GM21619 (cell line): ENCODE measurements around the gene PPP6C.
A peak's percentile ranks its signal among the peaks of the same experiment; 100 is the strongest.
"Not testable (repeated sequence)": the region's sequence is repeated elsewhere in the genome, so short reads cannot be mapped to it uniquely, and the experiment has no call there.

Source experiments
- ATAC-seq: cut with Tn5 transposase; IDR thresholded peaks from one replicate; pipeline ENCODE4 v1.9.1; 2021; ENCODE audit not compliant: unreplicated experiment

PPP6C gene

DNA sequence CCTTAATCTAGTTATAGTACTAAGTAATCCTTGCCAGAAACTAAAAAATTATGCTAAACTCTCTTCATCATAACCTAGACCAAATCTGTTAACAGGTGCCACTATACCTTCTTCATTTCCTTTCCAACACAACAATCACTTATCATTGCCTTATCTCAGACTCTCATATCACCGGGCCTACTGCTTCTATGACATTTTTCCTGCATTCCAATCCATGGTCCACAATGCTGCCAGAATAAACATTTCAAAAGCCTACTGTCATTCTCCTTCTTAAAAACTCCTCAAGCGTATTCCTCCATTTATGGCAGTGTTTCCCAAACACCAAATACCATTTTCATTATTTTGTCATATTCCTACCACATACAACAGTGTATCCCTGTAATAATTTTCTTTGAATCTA is 6.5 kb downstream of the PPP6C start:
- ATAC-seq, result no peak

GRCh38 chr9:125181756-125182155 is 7.8 kb downstream of the PPP6C start:
- ATAC-seq, result not testable (repeated sequence)

GRCh38 chr9:125180876-125181275 is 8.7 kb downstream of the PPP6C start:
- ATAC-seq, result no peak

DNA sequence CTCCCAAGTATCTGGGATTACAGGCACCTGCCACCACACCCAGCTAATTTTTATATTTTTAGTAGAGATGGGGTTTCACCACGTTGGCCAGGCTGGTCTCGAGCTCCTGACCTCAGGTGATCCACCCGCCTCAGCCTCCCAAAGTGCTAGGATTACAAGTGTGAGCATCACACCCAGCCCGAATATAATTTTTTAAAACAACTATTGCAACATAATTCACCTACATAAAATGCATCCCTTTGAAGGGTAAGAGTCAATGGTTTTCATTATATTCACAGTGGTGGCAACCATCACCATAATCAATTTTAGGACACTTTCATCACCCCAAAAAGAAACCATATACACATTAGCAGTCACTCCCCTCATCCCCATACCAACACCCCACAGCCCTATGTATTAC is 9.8 kb downstream of the PPP6C start:
- not testable (repeated sequence) for ATAC-seq

- no peak for ATAC-seq
These were observed 11.7 kb downstream of the PPP6C start for GRCh38 chr9:125177888-125178287.

GRCh38 chr9:125176636-125177035 is 13.0 kb downstream of the PPP6C start:
- ATAC-seq, result no peak

- no peak for ATAC-seq
These were observed 17.4 kb downstream of the PPP6C start for GRCh38 chr9:125172031-125172755.

DNA sequence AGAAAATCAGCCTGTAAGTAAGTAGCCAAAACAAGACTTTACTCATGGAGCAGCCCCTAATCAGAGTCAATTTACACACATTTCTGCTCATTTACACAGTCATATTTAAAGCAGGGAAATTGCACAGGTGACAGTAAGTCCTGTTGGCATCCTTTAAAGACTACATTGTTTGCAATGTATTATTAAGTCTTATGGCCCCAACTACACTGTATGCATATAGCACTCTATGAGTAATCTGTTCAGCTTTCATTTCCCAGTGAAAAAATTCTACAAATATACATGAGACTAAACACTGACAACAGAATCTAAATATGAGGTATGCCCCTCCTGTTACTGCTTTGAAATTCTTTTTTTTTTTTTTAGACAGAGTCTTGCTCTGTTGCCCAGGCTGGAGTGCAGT is 19.7 kb downstream of the PPP6C start:
- ATAC-seq, result no peak

GRCh38 chr9:125166762-125167161 is 22.8 kb downstream of the PPP6C start:
- ATAC-seq, result no peak

GRCh38 chr9:125162891-125163290 is 26.7 kb downstream of the PPP6C start:
- not testable (repeated sequence) for ATAC-seq

- ATAC-seq, result no peak
These were observed 28.2 kb downstream of the PPP6C start for GRCh38 chr9:125161284-125161918.

- no peak for ATAC-seq
These were observed 28.9 kb downstream of the PPP6C start for GRCh38 chr9:125160750-125161149.

DNA sequence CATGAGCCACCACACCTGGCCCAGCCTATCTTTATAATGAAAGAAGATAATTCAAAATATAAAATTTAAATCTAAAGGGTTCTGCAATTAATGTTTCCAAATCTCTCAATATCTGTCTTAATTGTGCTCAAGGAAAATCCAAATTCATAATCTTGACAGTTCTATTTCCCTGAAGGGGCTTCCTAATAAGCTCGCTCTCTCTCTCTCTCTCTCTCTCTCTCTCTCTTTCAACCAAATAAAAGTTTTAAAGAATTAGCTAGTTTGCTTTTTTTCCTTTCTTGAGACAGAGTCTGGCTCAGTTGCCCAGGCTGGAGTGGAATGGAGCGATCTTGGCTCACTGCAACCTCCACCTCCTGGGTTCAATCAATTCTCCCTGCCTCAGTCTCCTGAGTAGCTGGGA is 33.1 kb downstream of the PPP6C start:
- no peak for ATAC-seq

- no peak for ATAC-seq
These were observed 35.8 kb downstream of the PPP6C start for GRCh38 chr9:125153712-125154367.

DNA sequence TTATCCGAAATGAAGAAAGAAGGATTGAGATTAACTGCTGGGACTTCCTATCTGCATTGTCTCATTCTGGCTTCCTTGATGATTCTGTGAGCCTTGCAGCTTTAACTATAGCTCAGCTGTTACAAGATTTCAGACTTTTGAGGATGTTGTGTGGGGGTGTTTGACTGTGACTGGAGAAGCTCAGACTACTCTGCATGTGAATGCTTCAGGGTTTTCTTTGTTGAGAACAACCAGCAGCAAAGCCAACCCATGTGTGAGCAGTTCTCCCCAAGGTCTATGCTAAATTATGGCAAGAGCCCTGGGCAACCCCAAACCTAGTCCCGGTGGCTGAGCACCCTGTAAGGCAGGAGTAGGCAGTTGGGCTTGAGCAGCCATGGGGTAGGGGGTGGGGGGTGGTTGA is 37.9 kb downstream of the PPP6C start:
- ATAC-seq, result no peak

GRCh38 chr9:125150349-125151245 is 39.0 kb downstream of the PPP6C start:
- ATAC-seq, result no peak

DNA sequence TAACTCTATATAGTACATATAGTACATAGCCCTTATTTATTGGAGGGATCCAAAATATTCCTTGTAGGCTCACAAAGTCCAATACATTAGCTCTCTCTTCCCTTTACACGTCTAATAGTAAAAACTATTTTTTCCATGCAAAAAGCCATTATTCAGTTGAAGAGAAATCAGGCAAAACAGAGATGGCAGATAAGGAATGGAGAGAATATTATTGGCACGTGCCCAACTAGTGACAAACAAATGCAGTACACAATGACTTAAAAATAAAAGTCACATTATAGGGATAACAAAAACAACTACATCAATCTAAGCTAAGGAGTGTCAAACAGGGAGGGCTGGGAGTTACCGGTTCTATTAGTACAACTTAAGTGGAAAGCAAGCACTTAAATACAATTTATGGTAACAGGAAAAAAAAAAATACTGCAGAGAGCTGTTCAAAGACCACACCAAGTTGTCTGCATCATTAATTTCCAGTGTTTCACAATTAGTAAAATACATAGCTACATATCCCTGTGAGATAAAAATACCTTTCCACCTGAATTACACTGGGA is 42.1 kb downstream of the PPP6C start:
- ATAC-seq, result no peak

- no peak for ATAC-seq
These were observed 43.4 kb downstream of the PPP6C start for GRCh38 chr9:125146247-125146646.

DNA sequence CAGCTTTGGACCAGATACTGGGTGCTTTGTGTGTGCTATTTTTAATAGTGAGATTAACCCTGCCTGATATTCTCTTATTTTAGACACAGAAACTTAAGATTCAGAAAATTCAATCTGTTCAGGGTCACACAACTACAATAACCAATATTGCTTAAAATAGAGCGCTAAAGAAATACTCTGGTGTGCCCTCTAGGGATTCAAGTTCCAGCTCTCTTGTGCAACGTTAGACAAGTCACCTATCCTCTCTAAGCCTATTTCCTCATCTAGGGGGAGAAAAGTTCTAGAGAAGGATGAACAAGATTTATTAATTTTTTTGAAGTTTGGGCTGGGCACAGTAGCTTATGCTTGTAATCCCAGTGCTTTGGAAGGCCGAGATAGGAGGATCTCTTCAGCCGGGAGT is 44.2 kb downstream of the PPP6C start:
- ATAC-seq, result no peak

GRCh38 chr9:125143377-125144090 is 46.1 kb downstream of the PPP6C start, which contains the start of gene SCAI:
TSS of gene SCAI (minus strand) at chr9:125143528. CDS start at chr9:125143437, 91 bp downstream.
- peak; percentile 98 for ATAC-seq
